D721Med (cell line): ENCODE data around the gene LRP1-AS.

Experiments used
- DNase-seq: peaks from one replicate; pipeline ENCODE4 v3.0.0; 2011; ENCODE audit warnings: low spot score; ENCODE audit not compliant: insufficient read length
- FAIRE-seq: peaks from 2 replicates; lab custom pipeline; 2011; peaks lifted over from hg19 to GRCh38; lab: Jason Lieb, UNC
- TF ChIP-seq, protein P1 (sequence below): IDR thresholded peaks from 2 replicates; pipeline ENCODE4 v1.5.1; 2012; ENCODE audit warnings: mild to moderate bottlenecking, control low read depth; ENCODE audit not compliant: insufficient read depth; ENCODE audit errors: missing control alignments

LRP1-AS gene

DNA sequence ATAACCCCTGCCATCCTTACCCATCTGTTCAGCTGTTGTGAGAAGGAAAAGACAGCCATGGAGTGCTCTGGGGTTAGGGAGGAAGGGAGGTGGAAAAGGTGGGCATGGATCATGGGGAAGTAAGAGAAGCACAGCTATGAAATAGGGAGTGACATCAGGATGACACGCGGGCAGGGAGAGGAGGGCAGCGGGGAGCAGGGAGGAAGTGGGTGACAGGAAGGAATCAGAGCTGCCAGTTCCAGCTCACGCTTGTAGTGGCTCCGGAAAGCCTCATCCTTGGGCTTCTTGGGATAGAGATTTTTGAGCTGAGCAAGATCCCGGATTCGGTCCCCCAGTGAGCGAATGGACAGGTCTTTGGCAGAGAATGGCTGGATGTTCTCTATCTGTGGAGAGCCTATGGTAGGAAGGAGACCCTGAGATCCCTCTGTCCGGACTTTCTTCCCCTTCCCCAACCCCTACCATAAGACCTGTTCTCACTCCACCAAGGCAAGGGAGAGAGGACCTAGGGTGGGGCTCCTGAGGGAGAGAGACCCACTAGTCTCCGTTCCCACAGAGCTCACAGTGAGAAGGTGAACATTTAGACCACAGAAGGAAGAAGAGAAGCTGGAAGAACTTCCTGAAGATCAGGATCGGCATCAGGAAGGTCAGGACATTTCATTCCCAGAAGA, 48.2 kb downstream of the LRP1-AS start:
- DNase-seq (no peak), FAIRE-seq (no peak)
- TF ChIP-seq, protein P1, sequence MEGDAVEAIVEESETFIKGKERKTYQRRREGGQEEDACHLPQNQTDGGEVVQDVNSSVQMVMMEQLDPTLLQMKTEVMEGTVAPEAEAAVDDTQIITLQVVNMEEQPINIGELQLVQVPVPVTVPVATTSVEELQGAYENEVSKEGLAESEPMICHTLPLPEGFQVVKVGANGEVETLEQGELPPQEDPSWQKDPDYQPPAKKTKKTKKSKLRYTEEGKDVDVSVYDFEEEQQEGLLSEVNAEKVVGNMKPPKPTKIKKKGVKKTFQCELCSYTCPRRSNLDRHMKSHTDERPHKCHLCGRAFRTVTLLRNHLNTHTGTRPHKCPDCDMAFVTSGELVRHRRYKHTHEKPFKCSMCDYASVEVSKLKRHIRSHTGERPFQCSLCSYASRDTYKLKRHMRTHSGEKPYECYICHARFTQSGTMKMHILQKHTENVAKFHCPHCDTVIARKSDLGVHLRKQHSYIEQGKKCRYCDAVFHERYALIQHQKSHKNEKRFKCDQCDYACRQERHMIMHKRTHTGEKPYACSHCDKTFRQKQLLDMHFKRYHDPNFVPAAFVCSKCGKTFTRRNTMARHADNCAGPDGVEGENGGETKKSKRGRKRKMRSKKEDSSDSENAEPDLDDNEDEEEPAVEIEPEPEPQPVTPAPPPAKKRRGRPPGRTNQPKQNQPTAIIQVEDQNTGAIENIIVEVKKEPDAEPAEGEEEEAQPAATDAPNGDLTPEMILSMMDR, result no peak

DNA sequence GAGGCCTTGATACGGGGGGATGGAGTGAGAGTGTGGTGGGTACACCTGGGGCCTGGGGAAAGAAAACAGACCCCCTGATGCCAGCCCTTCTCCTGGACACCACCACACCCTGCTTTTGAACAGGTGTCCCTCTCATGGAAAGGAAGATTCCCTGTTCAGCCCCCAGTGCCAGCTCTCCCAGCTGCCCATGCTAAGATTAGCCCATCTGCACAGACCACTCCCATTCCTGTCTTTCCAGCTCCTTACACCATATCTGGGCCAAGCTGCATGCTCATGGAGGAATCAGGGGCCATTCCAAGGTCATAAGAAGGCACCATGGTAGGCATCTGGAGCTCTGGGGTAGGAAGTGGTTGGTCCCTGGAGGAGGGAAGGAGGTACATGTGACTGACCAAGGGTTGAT, 48.9 kb downstream of the LRP1-AS start:
- TF ChIP-seq, protein P1, result no peak
- FAIRE-seq (no peak), DNase-seq (peak; percentile 11)

DNA sequence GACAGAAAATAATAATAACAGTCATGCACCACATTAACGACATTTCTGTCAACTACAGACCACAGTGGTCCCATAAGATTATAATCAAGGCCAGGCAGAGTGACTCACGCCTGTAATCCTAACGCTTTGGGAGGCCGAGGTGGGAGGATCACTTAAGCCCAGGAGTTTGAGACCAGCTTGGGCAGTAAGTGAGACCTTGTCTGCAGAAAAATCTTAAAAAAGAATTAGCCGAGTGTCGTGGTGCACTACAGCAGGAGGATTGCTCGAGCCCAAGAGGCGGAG, 49.9 kb downstream of the LRP1-AS start:
- DNase-seq, result no peak
- TF ChIP-seq, protein P1, result no peak
- FAIRE-seq, result no peak

DNA sequence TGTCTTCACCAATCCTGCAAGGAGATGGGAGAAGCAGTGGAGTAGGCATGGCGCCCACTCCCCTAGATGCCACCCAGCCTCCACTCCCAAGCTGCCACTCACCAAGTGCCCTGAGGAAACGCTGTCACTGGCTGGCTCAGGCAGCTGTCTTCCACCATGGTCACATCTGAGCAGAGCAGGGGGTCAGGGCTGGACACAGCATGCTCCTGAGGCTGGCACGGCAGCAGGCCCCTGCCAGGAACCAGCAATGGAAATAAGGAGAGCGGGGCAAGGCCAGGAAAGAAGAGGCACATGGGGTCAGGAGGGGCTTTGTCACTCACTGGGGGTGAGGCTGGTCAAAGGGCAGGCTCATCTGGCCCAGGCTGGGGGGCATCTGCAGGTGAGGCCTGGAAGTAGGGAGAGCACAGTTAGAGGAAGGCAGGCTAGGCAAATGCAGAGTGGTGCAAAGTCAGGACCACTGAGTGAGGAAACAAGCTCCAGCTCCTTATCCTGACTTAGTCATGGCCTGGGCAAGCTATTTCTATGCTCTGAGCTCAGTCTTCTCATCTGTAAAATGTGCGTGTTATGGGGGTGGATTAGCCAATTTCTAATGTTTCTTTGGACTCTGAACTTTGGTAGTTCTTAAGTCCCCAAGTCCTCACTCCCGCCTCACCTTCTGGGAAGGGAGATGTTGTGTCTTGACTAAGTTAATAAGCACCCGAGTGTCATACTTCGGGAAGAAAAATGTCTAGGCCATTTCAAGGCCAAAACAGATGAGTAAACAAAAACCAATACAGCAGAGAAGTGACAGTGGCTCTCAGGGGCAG, 50.5 kb downstream of the LRP1-AS start:
- TF ChIP-seq, protein P1, result no peak
- FAIRE-seq (no peak), DNase-seq (no peak)

DNA sequence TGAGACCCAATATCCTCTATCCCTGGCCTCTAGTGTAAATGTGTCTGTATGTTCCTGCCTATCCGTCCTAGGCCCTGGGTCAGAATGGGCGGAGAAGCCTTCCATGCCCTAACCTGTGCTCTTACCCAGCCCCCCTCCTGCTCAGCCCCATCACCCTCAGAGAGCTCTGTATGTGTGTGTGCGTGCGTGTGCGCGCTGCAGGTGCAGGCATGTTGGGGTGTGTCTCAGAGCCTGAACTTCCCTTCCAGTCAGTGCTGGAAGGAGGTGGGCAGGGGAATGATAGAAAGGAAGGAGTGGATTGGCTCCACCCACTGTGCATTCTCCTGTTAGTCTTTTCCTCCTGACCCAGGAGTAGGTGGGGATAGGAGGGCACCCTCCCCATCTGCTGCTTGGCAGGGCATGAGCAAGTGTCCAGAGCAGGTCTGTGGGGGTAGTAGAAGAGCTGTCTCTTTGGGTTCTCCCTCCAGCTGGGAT, 51.3 kb downstream of the LRP1-AS start:
- FAIRE-seq, result no peak
- DNase-seq, result no peak
- TF ChIP-seq, protein P1, result no peak

DNA sequence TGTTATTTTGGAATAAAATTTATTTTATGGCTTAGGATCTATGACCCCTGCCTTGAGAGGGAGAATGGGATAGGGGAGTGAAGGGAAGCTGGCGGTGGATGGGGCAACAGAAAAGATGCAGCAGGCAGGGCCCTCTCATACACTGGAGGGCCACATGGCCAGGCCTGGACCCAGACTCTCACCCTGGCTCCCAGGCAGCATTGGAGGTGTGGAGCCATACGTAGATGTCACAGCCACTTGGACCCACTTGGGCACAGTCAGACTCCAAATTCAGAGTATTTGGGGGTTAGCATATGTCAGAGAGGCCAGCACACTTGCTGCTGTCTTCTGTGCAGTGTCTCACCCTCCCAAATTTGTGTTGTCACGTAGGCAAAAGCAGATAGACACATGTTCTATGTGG, 52.0 kb downstream of the LRP1-AS start:
- no peak for DNase-seq
- FAIRE-seq, result no peak
- TF ChIP-seq, protein P1, result no peak
